Keratinocyte (primary cell): ENCODE results near the gene KANK2. TPM values are rescaled to one million over a fixed set of nuclear protein-coding genes. Genes with fewer than 3 reads are reported as not detected.
"Not testable (repeated sequence)": the region's sequence is repeated elsewhere in the genome, so short reads cannot be mapped to it uniquely, and the experiment has no call there.

Source experiments
- DNase-seq: peaks from one replicate; pipeline ENCODE4 v3.0.0-alpha.2; 2011; ENCODE audit warnings: low read depth, missing footprints, low spot score
- FAIRE-seq: peaks from 2 replicates; lab custom pipeline; 2011; peaks lifted over from hg19 to GRCh38; lab: Jason Lieb, UNC
- H2AFZ ChIP-seq: 2 replicates; pipeline ENCODE4 v1.6.0; 2012; ENCODE audit warnings: low read length, control low read depth, inconsistent platforms; ENCODE audit not compliant: control insufficient read depth
- H3K27ac ChIP-seq: 2 replicates; pipeline ENCODE4 v1.5.1; 2011; ENCODE audit warnings: low read length; ENCODE audit not compliant: control insufficient read depth, insufficient read depth
- H3K27me3 ChIP-seq: 3 replicates; pipeline ENCODE4 v1.6.0; 2011; ENCODE audit warnings: low read length; ENCODE audit not compliant: control insufficient read depth, insufficient read depth; ENCODE audit errors: extremely low read depth
- H3K36me3 ChIP-seq, 2 experiments: 2 replicates in 1 of 2; 3 replicates in 1 of 2; pipeline ENCODE4 v1.5.1; 2011; ENCODE audit warnings: low read length in 2 of 2, mild to moderate bottlenecking in 1 of 2; ENCODE audit not compliant: control insufficient read depth in 2 of 2, insufficient read depth in 2 of 2; ENCODE audit errors: extremely low read depth in 1 of 2
- H3K4me1 ChIP-seq: 3 replicates; pipeline ENCODE4 v1.5.1; 2011; ENCODE audit warnings: low read length; ENCODE audit not compliant: control insufficient read depth, insufficient read depth; ENCODE audit errors: extremely low read depth
- H3K4me2 ChIP-seq: 3 replicates; pipeline ENCODE4 v1.6.0; 2011; ENCODE audit warnings: low read depth, low read length; ENCODE audit not compliant: control insufficient read depth, insufficient read depth; ENCODE audit errors: extremely low read depth
- H3K4me3 ChIP-seq, 3 experiments: fragments of 200-600 bp in 1 of 3; sonication (generic) in 1 of 3; 2 replicates in 2 of 3; 3 replicates in 1 of 3; pipeline ENCODE4 v1.5.1; 2011 to 2016; ENCODE audit warnings: low read length in 3 of 3, mild to moderate bottlenecking in 3 of 3, control low read depth in 2 of 3, inconsistent platforms in 1 of 3, low read depth in 1 of 3, mixed read lengths in 1 of 3, mixed run types in 1 of 3, moderate library complexity in 1 of 3; ENCODE audit not compliant: control insufficient read depth in 2 of 3, insufficient read depth in 2 of 3; ENCODE audit errors: extremely low read depth in 1 of 3
- H3K79me2 ChIP-seq: 2 replicates; pipeline ENCODE4 v1.6.0; 2012; ENCODE audit warnings: low read length; ENCODE audit not compliant: control insufficient read depth, insufficient read depth
- H3K9ac ChIP-seq: 3 replicates; pipeline ENCODE4 v1.6.0; 2011; ENCODE audit warnings: low read length; ENCODE audit not compliant: control insufficient read depth, insufficient read depth; ENCODE audit errors: extremely low read depth
- H3K9me1 ChIP-seq: 3 replicates; pipeline ENCODE4 v1.6.0; 2011; ENCODE audit warnings: low read length; ENCODE audit not compliant: control insufficient read depth, insufficient read depth; ENCODE audit errors: extremely low read depth
- H3K9me3 ChIP-seq: 2 replicates; pipeline ENCODE4 v1.5.1; 2012; ENCODE audit warnings: low read depth, low read length; ENCODE audit not compliant: control insufficient read depth
- H4K20me1 ChIP-seq: 3 replicates; pipeline ENCODE4 v1.6.0; 2011; ENCODE audit warnings: low read length; ENCODE audit not compliant: control insufficient read depth, insufficient read depth; ENCODE audit errors: extremely low read depth
- CTCF ChIP-seq, 3 experiments: IDR thresholded peaks in 1 of 3; conservative IDR thresholded peaks in 1 of 3; optimal IDR thresholded peaks in 1 of 3; 2 replicates in 2 of 3; 3 replicates in 1 of 3; pipeline versions ENCODE3 to v1.5.1; 2011; ENCODE audit warnings: low read length in 3 of 3, mild to moderate bottlenecking in 3 of 3, moderate library complexity in 2 of 3, control low read depth in 1 of 3, inconsistent platforms in 1 of 3; ENCODE audit not compliant: insufficient read depth in 2 of 3; ENCODE audit errors: extremely low read depth in 1 of 3
- EZH2 ChIP-seq: IDR thresholded peaks from one replicate; pipeline ENCODE4 v1.6.1; 2012; ENCODE audit warnings: inconsistent platforms, mild to moderate bottlenecking, low read length, moderate library complexity
- dilution Hi-C: fragments of 300-500 bp; cut with MboI; formaldehyde crosslinking; loops from one replicate; pipeline ENCODE4 v1.7.0; 2020; ENCODE audit warnings: low sequenced_read_pairs; ENCODE audit not compliant: extremely low pct_ligation_motif_present
- polyA plus RNA-seq, 5 experiments: library from polyadenylated mRNA; depleted of rRNA in 3 of 5; stranded (reverse) in 3 of 5; stranded (forward) in 1 of 5; unstranded in 1 of 5; fragments of >200 nt; gene quantifications; 1 replicate in 1 of 5; 2 replicates in 3 of 5; 3 replicates in 1 of 5; pipeline versions ENCODE4 v1.2.1 to v1.2.3, GENCODE V29; 2011 to 2012; ENCODE audit warnings: missing spikeins in 2 of 5, low read depth in 1 of 5, low replicate concordance in 1 of 5

KANK2 gene
- polyA plus RNA-seq, 1 donor (not counting 4 experiments of a cell fraction or from before 2014, with no cell fraction given) = 2.8 TPM

- H3K9me1 ChIP-seq = no peaks in the 10 kb centered on the region
- H3K4me2 ChIP-seq = no peak overlapping the region
- H3K36me3 ChIP-seq = peaks cover 44 to 61% of the 10 kb centered on the region in 2 experiments
- DNase-seq (no peak), FAIRE-seq (no peak)
- no peaks in the 10 kb centered on the region for H3K27me3 ChIP-seq
- H3K9me3 ChIP-seq = no peaks in the 10 kb centered on the region
- no peak overlapping the region for H3K9ac ChIP-seq
- H3K4me1 ChIP-seq = no peaks in the 10 kb centered on the region
- peaks cover 58% of the 10 kb centered on the region for H4K20me1 ChIP-seq
- TF ChIP-seq CTCF (optimal IDR thresholded peaks at IDR 0.05 in 1 of 3, IDR thresholded peaks at IDR 0.05 in 1 of 3, conservative IDR thresholded peaks at IDR 0.05 in 1 of 3; ENCODE audit: extremely low read depth in 1 of 3, insufficient read depth in 2 of 3, low read length in 3 of 3) = peak; percentile 57 to 75 (median 74)
- no peak for TF ChIP-seq EZH2
- H2AFZ ChIP-seq = no peak overlapping the region
- no peak overlapping the region for H3K4me3 ChIP-seq
- dilution Hi-C loops = no loop called here
- H3K79me2 ChIP-seq = peaks cover 12% of the 10 kb centered on the region
- H3K27ac ChIP-seq = no peak overlapping the region
Measured at GRCh38 chr19:11125994-11126685, 71.2 kb downstream of the KANK2 start.

- Histone ChIP-seq H3K79me2 (peaks cover 20% of the 10 kb centered on the region), H3K36me3 (peaks cover 41 to 58% of the 10 kb centered on the region in 2 experiments)
- dilution Hi-C loops = not testable (repeated sequence)
Measured at GRCh38 chr19:11124157-11124556, 73.2 kb downstream of the KANK2 start.

More at GRCh38 chr19:11124157-11124556, 73.2 kb downstream of the KANK2 start:
- not testable (repeated sequence) for H3K9ac ChIP-seq, H3K4me3 ChIP-seq, H2AFZ ChIP-seq, H3K4me2 ChIP-seq, H3K27ac ChIP-seq, FAIRE-seq, H3K9me1 ChIP-seq, H3K27me3 ChIP-seq, DNase-seq, H3K9me3 ChIP-seq, H3K4me1 ChIP-seq
- H4K20me1 ChIP-seq = peaks cover 54% of the 10 kb centered on the region
